HG03439 (cell line): ENCODE results near the gene MMP12.
A peak's percentile ranks its signal among the peaks of the same experiment; 100 is the strongest.
"Not testable (repeated sequence)": the region's sequence is repeated elsewhere in the genome, so short reads cannot be mapped to it uniquely, and the experiment has no call there.

Experiments
- ATAC-seq: cut with Tn5 transposase; IDR thresholded peaks from one replicate; pipeline ENCODE4 v1.9.1; 2021; ENCODE audit warnings: mild to moderate bottlenecking, moderate library complexity; ENCODE audit not compliant: unreplicated experiment

Gene MMP12

DNA sequence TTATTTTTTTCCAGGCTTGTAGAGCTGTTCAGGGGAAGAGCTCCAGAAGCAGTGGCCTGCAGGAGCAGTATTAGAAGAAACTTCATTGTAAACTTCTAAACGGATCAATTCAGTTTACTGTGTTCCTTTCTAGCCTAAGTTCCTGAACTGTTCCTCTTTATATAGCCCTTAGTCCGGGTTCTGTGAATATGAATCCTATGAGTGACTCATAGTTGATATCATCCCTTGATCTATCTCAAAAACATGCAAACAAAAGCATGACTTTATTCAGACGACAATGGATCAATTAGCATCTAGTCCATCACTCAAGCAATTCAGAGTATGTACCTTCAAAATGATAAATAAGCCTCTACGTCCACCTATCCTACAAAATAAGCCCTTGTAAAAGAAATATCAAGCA, at the start of gene MMP12:
Gene MMP12, minus strand, starts transcription at position 131 of the 400 bp plus-strand sequence. Its CDS starts 45 bp downstream, at position 86.
- no peak for ATAC-seq

DNA sequence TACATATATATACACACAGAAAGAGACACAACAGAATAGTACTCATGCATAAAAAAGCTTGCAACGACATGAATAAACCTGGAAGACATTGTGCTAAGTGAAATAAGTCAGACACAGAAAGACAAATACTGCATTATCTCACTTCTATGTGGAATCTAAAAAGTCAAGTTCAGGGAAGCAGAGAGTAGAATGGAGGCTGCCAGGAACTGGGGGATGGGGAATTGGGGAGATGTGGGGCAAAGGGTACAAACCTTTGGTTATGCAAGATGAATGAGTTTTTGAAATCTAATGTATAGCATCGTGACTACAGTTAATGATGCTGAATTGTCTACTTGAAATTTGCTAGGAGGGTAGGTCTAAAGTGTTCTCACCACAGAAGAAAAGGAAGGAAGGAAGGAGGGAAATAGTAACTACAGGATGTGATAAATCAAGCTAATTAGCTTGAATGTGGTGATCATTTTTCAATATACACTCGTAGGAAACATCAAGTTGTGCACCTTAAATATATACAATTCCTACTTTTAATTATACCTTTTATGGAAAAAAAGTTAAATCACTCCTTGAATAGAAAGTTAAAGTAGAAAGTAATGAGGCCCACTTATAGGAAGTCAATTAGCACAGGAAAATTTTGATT, 46.9 kb upstream of the MMP12 start:
- ATAC-seq: no peak

DNA sequence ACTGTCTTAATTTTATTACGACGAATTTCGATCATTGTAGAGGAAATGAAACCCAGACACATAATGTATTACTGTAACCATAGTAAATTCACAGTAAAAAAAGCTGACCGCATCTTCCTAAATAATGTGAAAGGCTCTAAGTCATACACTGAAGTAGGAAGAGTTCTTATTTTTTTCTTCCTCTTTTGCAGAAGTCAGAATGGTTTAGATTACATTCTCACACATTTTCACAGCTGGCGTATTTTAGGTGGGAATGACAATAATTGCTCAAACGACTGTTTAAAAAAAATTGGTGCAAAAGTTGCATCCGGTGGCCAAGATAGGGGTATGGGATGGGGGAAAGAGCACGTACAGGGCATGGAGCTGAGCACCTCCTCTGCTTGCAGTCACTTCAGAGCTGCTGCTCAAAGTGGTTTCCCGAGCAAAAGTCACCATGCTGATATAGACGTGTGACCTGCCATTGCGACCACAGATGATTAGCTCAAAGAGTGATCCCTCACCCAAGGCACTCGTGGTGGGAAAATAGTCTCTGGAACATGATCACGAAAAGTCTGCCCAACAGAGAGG, 45.4 kb upstream of the MMP12 start:
- ATAC-seq: no peak

DNA sequence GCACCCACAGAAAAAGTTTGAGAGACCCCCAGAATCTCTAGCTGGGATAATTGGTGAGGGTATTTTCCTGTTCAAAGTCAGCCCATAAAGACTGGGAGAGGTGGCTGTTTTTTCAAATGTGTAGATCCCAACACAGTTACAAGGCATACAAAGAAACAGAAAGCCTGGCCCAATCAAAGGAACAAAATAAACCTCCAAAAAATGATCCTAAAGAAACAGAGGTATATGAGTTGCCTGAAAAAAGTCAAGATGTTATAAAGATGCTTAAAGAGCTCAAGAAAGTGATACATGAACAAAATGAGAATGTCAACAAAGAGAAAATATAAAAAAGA, 40.2 kb upstream of the MMP12 start:
- ATAC-seq: no peak

DNA sequence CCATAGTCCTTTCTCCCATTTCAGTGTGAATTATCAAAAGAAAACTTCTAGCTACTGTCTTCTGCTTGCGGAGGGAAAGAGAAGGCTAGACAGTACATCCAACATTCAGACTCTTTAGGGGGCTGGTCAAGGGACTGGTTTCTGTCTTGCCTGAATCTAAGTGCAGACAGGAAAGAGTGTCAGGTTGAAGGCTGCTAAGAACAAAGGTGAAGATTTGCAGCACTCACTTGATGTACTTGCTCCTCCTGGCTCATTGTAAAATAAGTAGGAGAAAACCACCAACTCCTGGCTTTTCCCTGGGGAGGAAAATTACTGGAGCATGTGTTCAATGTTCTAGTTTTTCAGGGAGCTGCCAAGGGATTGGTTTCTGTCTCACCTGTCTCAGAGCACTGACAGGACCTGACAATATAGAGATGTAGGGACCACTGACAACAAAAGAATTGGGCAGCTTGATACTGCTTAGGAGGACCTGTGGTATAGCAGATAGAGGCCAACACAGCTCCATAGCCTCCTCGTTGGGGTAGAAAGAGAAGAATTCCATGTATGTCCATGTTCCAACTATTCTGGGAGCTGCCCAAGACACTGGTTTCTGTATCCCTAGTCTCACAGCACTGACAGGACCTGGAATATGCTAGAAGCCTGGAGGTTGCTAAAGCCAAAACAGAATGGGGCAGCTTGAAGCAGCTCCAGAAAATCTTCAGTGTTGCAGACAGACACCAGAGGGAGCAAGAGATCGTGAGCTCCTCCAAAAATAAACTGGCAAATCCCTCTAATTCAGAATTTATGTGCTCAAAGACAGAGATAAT, 39.7 kb upstream of the MMP12 start:
- ATAC-seq: peak; percentile 56

DNA sequence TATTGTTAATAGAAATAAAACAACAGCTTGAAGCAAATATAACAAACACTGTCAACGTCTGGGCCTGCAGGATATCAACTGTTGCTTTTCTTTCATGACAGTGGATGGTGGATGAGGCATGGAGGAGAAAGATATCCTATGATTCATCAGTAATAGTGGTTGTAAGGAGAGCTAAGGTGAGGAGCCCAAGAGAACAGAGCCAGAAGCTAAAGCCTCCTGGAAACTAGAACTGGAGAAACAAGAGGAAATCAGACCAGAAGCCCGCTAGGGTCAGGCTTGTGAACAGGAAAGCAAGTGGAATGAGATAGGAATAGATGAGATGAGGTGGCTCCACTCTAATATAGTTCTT, 37.7 kb upstream of the MMP12 start:
- no peak for ATAC-seq

DNA sequence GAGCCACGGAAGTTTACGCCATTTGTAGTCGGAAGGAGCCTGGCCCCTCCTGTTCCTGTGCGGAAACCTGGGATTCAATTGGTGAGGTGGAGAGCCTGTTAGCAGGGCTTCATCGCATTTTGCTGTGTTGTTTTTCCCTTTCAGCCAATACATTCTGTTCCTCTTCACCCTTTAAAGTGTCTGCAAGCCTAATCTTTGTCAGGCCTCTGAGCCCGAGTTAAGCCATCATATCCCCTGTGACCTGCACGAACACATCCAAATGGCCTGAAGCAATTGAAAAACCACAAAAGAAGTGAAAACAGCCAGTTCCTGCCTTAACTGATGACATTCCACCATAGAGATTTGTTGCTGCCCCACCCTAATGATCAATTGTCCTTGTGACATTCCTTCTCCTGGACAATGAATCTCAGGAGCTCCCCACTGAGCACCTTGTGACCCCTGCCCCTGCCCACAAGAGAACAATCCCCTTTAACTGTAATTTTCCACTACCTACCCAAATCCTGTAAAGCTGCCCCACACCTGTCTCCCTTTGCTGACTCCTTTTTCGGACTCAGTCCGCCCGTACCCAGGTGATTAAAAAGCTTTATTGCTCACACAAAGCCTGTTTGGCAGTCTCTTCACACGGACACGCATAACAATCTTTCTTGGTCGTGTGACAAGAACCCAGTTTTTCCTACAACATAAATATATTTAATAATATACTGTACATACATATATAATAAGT, 37.1 kb upstream of the MMP12 start:
- ATAC-seq: no peak

DNA sequence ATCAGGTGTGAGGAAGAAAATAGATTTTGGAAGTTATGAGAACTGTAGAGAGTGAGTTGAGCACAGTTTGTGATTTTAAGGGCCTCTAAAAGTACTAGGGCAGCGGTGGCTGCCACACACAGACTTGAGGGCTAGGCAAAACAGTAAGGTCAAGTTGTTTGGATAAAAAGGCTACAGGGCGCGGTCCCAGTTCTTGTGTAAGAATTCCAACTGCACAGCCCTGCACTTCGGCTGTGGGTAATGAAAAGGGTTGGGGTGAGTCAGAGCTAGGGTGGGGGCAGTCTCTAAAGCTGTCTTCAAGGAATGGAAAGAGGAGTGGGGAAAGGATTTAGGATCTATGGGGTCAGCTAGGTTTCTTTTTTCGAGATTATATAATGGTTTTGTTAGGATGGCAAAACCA, 31.1 kb upstream of the MMP12 start:
- ATAC-seq: not testable (repeated sequence)

DNA sequence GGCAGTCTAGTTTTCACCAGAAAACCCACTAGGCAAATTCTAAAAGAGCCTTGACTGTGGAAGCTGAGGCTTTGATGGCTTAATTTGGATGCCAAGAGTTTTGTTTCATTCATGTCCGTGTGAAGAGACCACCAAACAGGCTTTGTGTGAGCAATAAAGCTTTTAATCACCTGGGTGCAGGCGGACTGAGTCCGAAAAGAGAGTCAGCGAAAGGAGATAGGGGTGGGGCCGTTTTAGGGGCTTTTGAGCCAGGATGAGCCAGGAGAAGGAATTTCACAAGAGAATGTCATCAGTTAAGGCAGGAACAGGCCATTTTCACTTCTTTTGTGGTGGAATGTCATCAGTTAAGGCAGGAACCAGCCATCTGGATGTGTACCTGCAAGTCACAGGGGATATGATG, 29.1 kb upstream of the MMP12 start:
- not testable (repeated sequence) for ATAC-seq

DNA sequence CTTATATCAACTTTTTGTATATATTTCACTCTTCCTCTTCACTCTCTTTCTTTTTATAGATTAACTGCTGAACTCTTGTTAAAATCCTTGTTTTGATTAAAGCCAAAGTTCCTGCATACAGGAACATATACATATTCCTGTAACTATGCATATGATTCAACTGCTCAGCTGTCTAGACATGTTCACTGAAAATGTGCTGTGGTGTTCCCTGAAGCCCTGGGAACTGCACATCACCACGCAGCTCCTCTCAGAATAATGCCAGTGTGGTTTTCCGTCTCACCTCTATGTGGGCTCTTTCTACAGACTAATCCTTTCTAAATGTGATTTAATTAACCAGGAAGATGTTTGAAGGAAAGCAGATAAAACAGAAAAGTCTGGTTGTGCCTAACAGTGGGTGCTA, 25.6 kb upstream of the MMP12 start:
- ATAC-seq: no peak

DNA sequence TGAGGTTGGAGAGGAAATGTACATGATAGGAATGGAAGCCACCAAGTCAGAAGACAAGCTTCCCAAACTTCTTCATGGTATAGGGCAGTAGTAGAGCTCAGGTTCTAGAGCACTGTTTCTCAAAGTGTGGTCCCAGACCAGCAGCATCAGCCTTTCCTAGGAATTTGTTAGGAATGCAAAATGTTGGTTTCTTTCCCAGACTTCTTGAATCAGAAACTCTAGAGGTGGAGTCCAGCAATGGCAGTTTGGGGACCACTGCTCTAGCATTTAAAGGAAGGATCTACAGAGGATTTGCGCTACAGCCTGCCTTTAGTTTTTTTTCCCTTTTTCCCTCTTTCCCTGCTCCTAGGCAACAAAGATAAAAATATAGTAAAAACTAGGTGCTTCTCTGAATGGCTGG, 17.0 kb upstream of the MMP12 start:
- no peak for ATAC-seq

DNA sequence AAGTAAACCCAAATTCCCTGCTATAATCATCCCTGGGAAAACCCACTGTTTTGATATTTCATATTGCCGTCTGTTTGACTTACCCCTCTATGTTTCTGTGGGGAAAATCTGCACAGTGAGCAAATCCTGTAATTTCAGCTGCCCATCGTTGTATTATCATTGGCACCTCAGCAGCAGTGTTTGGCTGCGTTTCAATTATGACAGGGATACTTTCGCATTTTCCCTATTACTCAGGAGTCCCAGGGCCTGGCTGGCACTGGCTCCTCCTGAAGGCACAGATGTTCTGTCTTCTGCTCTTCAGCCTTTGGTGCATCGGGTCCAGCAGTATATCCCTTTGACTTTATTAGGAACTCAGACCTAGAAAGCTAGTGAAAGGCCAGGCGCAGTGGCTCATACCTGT, 12.2 kb upstream of the MMP12 start:
- no peak for ATAC-seq

DNA sequence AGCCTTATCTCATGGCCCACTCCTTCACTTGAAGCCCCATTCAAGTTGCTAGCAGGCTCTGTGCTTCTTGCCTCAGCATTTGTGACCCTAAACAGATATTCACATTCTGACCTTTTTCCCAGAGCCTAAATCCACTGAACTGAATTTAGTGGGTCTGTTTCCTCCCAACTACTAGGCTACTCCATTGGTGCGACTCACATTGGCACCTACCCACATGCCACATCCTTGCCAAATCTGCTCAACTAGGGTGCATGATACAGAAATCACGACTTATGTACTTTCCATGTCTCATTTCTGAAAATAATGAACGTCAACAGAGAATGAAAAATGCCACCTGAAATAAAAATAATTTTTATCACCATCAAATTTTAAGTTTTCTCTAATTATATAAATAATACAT, 8.4 kb upstream of the MMP12 start:
- no peak for ATAC-seq

DNA sequence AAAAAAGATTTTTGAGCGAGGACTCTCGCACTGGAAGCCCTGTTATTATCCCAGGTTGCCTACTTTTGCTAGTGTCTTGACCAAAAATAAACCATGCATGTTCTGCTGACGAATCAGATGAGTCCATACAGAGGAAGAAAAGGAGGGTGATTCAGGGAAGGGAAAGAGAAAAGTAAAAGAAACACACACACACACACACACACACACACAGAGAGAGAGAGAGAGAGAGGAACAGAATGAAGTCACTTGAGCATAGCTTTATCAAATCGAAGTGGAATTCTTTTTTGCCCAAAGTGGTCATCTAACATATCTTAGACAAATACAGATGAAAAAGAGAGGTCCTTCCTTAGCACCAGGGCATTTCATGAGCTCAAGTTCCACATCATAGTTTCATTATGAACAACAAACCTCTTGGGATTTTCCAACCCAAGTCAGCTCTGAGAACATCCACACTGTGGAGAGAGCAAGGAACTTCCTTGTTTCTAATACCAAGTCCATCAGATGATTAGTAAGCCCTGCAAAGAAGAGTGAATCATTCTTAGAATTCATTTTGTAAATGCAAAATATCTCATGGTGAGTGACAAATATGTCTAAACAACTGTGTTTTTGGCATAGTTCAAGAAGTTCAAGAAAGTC, 7.7 kb upstream of the MMP12 start:
- peak; percentile 79 for ATAC-seq

DNA sequence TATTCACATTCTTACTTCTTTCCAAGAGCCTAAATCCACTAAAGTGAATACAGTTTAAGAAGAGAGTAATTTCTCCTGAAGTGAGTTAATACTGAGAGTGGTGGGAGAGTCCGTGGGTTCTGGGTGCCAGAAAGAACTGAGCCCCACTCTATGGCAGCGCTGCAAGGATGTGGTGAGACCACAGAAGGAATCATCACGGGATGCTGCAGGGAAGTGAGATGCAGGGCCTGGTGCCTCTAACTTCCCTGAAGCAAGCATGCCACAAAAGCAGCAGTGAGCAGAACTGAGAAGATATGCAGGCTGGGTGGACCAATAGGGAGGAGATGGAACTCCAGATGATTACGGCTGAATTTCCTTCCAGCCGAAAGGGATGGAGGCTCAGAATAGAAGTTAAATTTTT, 5.0 kb upstream of the MMP12 start:
- ATAC-seq: no peak

DNA sequence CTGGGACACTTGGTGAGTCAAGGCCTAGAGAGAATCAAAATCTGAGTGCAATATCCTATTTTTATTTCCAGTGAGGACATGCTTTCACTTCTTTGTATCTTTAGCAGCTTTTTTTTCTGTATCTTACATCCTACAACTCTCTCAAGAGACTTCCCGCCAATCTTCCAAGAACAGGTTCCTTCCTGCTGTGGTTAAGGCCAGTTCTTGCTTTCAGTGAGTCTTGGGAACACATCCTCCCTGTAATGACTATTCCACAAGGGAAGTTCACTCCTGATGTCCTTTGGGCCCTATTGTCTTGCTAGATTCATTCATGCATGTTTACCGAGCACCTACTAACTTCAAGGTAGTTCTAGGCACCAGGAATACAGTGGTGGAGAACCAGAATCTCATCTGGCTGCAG, 3.8 kb upstream of the MMP12 start:
- ATAC-seq: no peak

DNA sequence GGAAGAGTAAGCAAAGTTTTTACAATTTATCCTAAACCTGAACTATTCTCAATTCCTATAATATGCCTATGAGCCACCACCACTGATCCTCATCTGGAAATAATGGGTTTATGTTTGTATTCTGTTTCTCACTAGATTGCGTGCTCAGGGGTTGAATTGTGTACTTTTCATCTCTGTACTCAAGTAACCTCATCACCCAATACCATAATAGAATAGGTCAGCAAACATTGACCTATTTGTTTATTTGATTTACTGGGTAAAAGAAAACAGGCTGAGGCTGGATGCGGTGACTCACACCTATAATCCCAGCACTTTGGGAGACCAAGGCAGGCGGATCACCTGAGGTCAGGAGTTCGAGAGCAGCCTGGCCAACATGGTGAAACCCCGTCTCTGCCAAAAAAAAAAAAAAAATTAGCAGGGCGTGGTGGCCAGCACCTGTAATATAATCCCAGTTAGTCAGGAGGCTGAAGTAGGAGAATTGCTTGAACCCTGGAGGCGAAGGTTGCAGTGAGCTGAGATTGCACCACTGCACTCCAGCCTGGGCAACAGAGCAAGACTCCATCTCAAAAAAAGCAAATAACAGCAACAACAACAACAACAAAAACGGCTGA, 5.3 kb downstream of the MMP12 start:
- not testable (repeated sequence) for ATAC-seq

DNA sequence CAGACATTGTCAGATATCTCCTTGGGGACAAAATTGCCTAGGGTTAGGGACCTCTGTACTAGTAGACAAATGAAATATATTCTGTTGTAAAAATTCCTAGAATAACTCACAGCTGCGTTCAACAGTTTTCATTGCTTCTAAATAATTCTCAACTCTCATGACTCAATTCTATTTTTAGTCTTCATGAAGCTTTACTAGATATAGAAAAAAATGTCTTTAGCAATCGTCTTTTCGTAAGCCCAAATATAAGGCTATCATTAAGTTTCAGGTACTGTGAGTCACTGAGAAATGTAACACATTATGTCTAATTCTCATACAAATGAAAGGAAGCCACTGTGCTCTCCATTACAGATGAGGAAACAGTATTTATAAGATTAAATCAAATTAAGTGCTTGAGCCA, 6.4 kb downstream of the MMP12 start:
- ATAC-seq: no peak

DNA sequence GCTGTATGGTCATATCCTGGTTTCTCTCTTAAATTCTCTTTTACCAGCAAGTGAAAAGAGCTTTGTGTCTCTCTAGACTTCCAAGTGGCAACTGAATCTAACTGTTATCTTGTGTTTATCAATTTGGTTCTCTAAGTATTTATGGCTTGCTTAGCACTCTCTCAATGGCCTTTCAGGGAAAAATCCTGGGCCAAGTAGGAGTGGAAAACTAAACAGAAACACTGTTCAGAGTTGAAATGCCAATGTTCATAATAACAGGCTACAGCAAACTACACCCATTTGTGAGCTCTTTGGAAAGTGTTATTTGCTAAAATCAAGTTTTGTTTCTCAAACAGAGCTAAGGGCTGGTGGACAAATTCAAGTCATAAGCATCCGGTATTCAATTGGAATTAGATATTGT, 10.1 kb downstream of the MMP12 start:
- no peak for ATAC-seq

DNA sequence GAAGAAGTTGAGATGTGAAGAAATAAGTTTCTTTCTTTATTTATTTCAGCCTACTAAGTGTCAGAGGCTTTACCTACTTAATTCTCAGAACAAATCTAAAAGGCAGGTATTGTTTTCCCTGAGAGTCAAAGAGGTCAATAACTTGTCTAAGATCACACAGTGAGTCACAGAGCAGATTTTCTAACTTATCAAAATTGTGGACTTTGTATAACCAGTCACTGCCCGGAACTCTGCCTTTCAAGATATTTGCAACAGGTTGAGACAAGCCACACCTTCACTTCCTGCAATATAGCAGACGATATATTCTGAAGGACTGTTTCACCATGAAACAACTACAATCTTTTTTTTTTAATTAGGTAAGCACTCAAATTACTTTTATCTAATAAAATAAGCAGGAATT, 20.8 kb downstream of the MMP12 start:
- ATAC-seq: no peak

DNA sequence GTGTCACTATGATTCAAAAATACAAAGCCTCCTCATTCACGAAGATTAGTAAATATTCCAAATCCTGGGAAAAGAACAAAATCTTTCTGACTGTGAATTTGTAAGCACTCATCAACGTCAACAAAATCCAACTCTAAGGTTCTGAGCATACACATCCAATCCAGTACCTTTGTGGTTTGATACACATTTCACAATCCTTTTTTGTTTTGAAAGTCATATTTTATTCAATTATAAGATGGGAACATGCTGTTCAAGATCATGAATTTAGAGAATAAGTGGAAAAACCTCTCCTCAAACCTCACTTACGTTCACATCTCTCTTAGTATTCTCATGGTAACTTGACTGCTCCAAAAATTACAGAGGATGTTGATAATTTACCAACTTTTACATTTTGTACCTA, 21.7 kb downstream of the MMP12 start:
- ATAC-seq: no peak
